Measurements from ENCODE around the gene MED13. TPM values are rescaled to one million over a fixed set of nuclear protein-coding genes. Genes with fewer than 3 reads are reported as not detected.

Gene MED13
- total RNA-seq, 6 experiments from 2014 or later, result 22.9 to 36.3 (median 32.5) TPM

GRCh38 chr17:61989509-61989908 is 75.6 kb downstream of the MED13 start:
- WGBS (ENCODE audit: insufficient coverage, low coverage, low lambda C conversion rate, missing lambda C conversion rate), result 100% methylated on average over 3 of the region's 3 CpGs
- no peaks in the 10 kb centered on the region for H3K9me3 ChIP-seq
- no peak overlapping the region for H3K27ac ChIP-seq
- TF ChIP-seq POLR2A (IDR thresholded peaks at IDR 0.05), result no peak
- TF ChIP-seq CTCF (IDR thresholded peaks at IDR 0.05), result no peak
- peaks cover 0 to 87% (median 14%) of the 10 kb centered on the region in 4 donors for H3K36me3 ChIP-seq
- ATAC-seq (no peak), DNase-seq (no peak)
- H3K4me1 ChIP-seq, result no peaks in the 10 kb centered on the region
- no peak overlapping the region for H3K4me3 ChIP-seq
- H3K27me3 ChIP-seq, result no peaks in the 10 kb centered on the region
- intact Hi-C loops (cut with DNase I), result no loop called here

DNA sequence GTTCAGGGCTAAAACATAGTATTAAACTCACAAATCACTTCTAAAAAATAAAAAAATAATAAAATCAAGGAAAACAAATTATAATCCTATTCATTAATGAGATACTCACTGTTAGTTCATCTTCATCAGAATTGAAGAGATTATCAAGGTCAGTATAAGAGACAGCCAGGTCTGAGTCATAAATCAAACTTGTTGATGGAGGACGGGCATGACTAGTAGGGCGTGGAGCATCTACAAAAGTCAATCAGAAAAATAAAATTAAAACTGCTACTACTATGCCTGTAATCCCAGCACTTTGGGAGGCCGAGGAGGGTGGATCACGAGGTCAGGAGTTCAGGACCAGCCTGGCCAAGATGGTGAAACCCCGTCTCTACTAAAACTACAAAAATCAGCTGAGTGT is 78.2 kb downstream of the MED13 start:
- intact Hi-C loops (cut with DNase I), result no loop called here
- no peak overlapping the region for H3K27ac ChIP-seq
- peaks cover 0 to 89% (median 24%) of the 10 kb centered on the region in 4 donors for H3K36me3 ChIP-seq
- H3K4me1 ChIP-seq, result no peaks in the 10 kb centered on the region
- H3K9me3 ChIP-seq, result no peaks in the 10 kb centered on the region
- H3K4me3 ChIP-seq, result no peak overlapping the region
- ATAC-seq (peak in 1 of 4 donors; percentile 62), DNase-seq (no peak)
- 90% methylated on average over 5 of the region's 5 CpGs for WGBS (ENCODE audit: insufficient coverage, low coverage, low lambda C conversion rate, missing lambda C conversion rate)
- H3K27me3 ChIP-seq, result no peaks in the 10 kb centered on the region
- TF ChIP-seq CTCF (IDR thresholded peaks at IDR 0.05) (no peak), POLR2A (IDR thresholded peaks at IDR 0.05) (no peak)

- DNase-seq, result no peak
- H3K4me3 ChIP-seq, result no peak overlapping the region
- no peaks in the 10 kb centered on the region for H3K9me3 ChIP-seq
- peaks cover 0 to 85% (median 33%) of the 10 kb centered on the region in 4 donors for H3K36me3 ChIP-seq
- intact Hi-C loops (cut with DNase I), result no loop called here
- H3K27me3 ChIP-seq, result no peaks in the 10 kb centered on the region
- TF ChIP-seq POLR2A (IDR thresholded peaks at IDR 0.05) (no peak), CTCF (IDR thresholded peaks at IDR 0.05) (no peak)
- no peak overlapping the region for H3K27ac ChIP-seq
- no peaks in the 10 kb centered on the region for H3K4me1 ChIP-seq
- 65% methylated on average over 4 of the region's 4 CpGs for WGBS (ENCODE audit: insufficient coverage, low coverage, low lambda C conversion rate, missing lambda C conversion rate)
- no peak for ATAC-seq
Observed at GRCh38 chr17:61984821-61985220, 80.3 kb downstream of the MED13 start.

- H3K4me3 ChIP-seq, result no peak overlapping the region
- DNase-seq (no peak), ATAC-seq (no peak)
- intact Hi-C loops (cut with DNase I), result no loop called here
- TF ChIP-seq CTCF (IDR thresholded peaks at IDR 0.05) (no peak), POLR2A (IDR thresholded peaks at IDR 0.05) (no peak)
- H3K4me1 ChIP-seq, result no peaks in the 10 kb centered on the region
- H3K36me3 ChIP-seq, result peaks cover 0 to 77% (median 33%) of the 10 kb centered on the region in 4 donors
- H3K9me3 ChIP-seq, result no peaks in the 10 kb centered on the region
- H3K27ac ChIP-seq, result no peak overlapping the region
- H3K27me3 ChIP-seq, result no peaks in the 10 kb centered on the region
Observed at GRCh38 chr17:61981323-61981722, 83.8 kb downstream of the MED13 start.

GRCh38 chr17:61980535-61980934 is 84.5 kb downstream of the MED13 start:
- Histone ChIP-seq H3K27ac (no peak overlapping the region), H3K9me3 (no peaks in the 10 kb centered on the region), H3K4me3 (no peak overlapping the region), H3K27me3 (no peaks in the 10 kb centered on the region), H3K4me1 (no peaks in the 10 kb centered on the region), H3K36me3 (peaks cover 0 to 69% (median 33%) of the 10 kb centered on the region in 4 donors)
- ATAC-seq (no peak), DNase-seq (no peak)
- TF ChIP-seq CTCF (IDR thresholded peaks at IDR 0.05) (no peak), POLR2A (IDR thresholded peaks at IDR 0.05) (no peak)
- 88% methylated on average over 5 of the region's 5 CpGs for WGBS (ENCODE audit: insufficient coverage, low coverage, low lambda C conversion rate, missing lambda C conversion rate)
- intact Hi-C loops (cut with DNase I), result no loop called here
